HS-5 (cell line): ENCODE data around the gene UBE2Z.
"Not testable (repeated sequence)": the region's sequence is repeated elsewhere in the genome, so short reads cannot be mapped to it uniquely, and the experiment has no call there.

Experiments used
- DNase-seq: peaks from one replicate; pipeline ENCODE4 v3.0.0-alpha.2; 2012; ENCODE audit warnings: low read depth

UBE2Z gene

DNA sequence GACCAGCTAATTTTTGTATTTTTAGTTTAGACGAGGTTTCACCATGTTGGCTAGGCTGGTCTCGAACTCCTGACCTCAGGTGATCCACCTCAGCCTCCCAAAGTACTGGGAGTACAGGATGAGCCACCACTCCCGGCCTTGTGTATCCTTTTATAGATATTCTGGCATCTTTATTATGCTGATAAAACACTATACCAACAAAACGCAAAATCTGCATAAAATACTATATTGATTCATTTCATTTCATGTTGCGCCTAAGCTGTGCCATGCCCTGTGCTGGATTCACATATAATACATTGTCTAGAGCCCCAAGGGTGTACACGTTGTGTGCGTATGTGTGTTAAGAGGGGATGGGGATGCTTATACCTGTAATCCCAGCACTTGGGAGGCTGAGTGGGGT is 3.8 kb upstream of the UBE2Z start:
- no peak for DNase-seq

DNA sequence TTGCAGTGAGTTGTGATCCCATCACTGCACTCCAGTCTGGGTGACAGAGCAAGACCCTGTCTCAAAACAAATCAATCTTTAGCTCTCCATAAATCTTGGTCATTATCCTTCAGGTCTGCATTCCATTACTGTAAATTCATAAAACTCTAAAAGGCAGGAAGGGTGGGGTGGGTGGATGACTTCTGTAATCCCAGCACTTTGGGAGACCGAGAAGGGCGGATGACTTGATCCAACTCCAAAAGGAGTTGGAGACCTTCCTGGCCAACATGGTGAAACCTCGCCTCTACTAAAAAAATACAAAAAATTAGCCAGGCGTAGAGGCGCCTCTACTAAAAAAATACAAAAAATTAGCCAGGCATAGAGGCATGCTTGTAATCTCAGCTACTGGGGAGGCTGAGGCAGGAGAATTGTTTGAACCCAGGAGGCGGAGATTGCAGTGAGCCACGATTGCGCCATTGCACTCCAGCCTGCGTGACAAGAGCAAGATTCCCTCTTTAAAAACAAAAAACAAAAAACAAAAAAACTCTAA is 2.2 kb upstream of the UBE2Z start:
- no peak for DNase-seq

DNA sequence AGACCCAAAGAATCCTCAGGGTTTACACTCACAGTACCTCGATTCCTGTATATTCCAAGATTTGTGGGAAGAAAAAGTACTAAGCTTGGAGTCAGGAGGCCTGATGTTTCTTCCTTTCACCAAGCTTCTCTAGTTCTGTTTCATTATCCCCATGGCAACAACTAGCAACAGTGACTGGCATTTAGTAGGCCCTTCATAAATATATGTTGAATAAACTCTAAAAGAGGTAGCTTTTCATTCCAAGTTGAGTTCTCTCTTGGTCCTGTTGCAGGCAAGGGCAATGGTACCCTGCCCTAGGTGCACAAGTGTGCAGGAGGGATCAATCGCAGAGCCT is 527 bp upstream of the UBE2Z start:
- no peak for DNase-seq

DNA sequence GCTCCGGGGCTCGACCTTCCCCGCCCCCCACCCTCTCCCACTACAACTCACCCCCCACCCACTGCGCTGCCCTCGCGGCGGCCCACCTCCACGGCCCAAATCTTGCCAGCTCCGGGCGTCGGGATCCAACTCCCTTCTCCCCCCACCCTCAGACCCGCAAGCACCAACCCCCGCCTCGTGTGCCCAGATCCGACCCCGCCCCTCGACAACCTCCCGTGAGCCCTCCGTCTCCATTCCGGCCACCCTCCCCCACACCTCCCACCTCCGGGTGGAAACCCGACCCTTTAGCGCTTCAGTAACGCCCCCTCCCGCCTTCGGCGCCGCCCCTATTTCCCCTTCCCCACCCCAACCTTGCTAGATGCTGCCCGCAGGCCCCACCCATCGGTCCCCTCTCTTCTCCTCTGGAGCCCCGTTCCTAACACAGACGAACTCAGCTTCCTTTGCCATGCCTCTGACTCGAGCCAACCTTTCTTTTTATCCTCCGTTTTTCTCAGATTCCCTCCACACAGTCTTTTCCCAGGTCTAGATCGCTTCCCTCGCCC is 717 bp downstream of the UBE2Z start:
- DNase-seq = peak; percentile 52

DNA sequence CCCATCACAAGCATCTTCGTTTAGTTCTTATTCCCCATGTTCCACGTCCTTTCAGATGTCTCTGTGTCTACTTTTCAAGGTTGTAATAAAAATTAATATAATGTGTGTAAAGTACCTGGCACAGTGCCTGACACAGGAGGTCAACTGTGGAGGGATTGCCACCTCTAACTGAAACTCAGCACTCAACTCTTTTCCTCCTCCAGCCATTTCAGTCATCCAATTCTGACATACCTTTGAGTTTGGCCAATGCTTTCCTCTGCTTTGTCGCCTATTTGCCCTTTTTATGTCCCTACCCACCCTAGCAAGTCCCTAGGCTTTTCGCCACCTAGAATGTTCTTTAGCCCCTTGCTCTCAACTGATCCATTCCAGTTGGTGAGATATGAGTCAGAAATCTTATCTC is 1.6 kb downstream of the UBE2Z start:
- DNase-seq = no peak

DNA sequence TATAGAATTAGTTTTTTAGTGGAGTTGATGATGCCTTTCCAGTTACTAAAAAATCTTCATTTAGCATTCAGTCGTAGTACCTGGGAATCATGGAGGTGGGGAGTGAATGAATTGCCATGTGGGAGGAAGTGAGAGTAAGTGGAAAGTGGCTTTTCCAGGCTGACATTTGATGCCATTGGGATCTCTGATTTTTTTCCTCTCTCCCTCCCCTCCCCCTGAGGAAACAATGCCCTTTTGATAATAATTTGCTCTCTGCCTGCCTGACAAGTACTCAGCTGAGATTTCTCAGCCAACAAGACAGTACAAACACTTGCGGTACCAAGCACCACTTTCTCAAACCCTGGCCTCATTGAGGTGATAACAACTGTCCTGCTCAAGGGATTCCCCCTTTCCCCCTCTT is 2.2 kb downstream of the UBE2Z start:
- no peak for DNase-seq

DNA sequence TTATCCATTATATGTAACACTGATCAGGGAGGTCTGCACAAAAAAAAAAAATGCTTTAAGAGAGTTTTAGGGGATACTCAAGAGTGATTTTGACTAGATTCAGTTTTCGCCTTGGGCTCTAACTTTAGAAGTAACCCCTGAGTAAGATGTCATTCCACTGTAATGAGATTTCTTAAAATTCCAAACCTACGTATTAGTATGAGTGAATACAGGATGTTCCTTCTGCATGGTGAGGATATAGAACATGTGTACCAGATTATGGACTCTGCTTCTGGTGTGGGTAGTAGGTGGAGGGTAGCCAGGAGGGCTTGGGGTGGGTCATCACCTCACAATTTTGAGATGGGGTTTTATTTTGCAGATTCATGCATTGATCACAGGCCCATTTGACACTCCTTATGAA is 4.3 kb downstream of the UBE2Z start:
- DNase-seq = no peak

DNA sequence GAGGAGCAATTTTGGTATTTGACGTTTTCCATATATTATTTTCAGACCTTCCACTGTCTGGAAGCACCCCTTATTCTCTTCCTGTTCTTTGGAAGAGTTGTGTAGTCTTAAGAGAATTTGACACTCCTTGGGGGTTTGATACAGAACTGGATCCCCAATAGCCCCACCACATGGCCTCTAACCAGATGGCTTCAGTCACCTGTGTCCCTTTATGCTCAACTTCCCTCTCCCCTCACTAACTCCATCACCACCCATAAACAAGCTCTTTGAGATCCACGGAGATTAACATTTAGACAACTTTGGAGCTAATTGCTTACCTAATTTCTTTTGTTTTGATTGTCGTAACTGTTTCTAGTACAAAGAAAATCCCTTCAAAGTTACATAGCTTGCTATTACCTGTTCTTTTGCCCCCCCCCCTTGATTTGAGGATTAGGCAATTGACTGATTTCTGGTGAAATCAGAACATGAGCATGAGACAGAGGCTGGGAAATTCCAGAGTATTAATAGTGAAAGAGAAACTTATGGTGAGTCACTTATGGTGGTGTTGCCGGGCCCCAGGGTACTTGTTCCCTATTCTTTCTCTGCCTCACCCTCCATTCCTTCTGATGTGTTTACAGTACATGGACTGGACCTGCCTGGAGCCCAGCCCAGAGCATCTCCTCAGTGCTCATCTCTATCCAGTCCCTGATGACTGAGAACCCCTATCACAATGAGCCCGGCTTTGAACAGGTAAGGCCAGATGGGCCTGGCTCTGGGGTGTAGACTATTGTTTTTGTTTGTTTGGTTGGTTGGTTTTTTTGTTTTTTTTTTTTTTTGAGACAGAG is 7.5 kb downstream of the UBE2Z start:
- DNase-seq = peak; percentile 66

DNA sequence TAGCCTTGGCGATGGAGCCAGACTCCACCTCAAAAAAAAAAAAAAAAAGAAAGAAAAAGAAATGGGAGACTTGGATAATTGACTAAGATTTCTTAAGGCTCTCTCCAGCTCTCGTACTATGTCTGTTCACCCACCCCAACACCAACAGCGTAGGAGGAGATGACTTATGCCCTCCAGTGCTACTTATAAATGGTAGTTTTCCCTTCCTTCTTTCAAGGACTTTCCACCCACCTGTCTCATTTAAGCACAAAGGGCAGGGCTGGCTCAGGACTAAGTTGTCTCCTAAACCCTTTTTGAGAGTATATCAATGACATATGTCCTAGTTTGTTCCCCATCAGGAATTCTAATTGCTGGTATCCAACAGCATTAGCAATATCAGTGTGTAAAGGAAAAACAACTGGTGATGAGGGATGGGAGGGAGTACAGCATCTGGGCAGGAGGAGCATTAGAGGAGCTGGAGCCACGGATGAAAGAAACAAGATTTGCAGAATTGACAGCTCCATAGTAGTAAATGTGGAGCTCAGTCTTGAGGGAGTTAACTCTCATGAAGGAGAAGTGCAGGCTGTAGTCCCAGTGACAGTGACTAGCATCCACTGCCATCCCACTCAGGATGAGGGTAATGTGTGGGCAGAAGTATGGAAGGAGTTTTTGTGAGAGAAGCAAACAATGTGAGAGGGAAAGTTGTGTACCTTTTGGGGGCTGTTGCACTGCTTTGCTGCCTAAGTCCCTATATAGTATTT is 17.2 kb downstream of the UBE2Z start:
- DNase-seq = no peak

DNA sequence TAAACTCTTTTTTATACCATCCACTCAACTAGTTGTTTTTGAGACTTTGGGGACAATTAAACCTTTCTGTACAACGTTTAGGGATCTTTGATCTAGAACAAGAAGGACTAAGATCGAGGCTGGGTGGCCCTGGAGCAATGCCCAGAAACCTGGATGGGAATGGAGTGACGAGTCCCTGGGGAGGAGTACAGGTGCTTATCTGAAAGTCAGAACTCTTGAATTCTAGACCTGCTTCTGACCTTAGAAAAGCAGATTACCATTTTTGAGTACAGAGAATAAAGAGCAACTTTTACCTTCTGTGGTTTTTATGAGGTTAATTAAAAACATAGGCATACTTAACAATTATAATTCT is 17.8 kb downstream of the UBE2Z start:
- no peak for DNase-seq

DNA sequence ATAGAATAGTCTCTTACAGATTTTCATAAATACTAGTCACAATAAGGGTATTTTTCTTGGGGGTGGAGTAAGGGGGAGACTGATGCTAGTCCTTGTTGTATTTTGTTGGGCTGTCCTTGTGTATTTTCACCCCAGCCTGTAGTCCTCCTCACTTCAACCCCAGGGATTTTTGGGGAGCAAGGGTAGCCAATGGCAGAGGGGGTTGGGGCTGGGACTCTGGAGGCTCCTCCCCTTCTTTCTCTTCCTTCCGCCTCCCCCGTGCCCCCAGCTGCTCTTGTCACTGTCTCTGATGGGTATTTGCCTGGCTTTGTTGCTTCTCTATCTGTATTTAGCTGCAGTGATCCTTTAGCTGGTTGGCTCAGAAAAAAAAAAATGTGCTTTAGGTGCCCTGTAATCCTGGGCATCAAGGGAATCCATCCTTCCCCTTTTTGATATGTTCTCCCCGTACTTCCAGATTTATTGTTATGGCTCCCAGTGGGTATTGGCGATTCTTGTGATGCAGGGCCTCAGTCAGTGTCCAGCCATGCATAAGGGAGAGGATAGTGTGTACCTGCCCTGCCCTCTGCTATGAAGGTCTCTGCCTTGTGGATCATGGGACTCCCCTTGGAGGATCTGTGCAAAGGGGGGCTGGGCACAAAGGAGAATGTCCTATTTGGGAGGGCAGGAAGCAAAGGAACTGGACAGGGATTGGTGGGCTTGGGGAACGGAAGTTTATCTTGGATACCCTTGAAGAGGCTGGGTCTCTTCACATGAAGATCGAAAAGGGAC is 20.0 kb downstream of the UBE2Z start:
- DNase-seq = no peak

DNA sequence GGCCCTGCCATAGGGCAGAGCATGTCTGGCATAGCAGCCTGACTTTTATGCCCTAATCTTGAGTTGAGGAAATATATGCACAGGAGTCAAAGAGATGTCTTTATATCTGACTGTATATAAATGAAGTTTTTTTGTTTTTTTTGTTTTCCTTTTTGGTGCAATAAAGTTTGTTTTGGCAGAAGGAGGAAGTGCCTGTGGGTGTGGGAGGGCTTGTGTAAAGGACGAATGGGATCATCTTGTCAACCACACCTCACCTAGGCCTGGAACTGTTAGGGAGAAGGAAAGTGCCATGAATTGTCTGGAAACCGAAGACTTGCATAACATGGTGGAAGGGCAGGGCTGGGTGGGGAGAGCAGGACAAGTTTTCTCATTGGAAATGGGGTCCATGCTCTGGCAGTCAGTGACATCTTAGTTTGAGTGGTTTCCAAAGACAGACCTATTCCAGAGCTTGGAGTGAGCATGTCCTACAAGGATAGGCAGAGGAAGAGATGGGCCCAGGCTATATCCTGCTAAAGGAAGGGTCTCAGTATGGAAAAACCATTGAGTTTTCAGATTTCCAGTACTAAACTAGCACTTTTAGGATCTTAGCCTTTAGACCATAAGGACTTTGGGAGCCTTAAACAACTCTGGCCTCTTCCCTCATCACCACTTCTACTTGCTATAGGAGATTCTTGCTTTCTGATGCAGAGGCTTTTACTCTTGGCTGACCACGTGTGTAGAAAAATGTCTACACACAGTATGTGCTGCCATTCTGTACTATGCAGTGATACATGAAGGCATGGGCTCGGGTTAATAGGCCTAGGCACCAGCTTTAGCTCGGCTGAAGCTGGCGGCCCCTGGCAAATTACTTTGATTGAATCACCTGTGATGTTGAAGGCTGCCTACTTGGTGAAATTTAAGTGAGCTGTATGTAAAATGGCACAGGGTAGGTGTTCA is 20.9 kb downstream of the UBE2Z start:
- no peak for DNase-seq

DNA sequence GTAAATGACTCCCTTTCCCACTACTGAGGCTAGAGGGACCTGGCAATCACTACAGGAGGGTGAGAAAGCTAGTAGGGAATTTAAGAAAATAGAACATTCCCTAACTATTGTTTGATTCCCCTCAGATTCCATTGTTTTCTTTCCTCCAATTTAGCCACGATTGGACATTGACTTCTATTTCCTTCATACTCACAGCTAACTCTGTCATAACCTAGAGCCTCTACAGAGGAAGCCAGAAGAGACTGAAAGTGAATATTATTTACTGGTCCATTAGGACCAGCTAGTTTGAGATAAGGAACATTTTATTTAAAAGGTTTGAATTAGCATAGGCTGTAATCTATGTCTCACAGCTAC is 21.6 kb downstream of the UBE2Z start:
- DNase-seq = no peak

DNA sequence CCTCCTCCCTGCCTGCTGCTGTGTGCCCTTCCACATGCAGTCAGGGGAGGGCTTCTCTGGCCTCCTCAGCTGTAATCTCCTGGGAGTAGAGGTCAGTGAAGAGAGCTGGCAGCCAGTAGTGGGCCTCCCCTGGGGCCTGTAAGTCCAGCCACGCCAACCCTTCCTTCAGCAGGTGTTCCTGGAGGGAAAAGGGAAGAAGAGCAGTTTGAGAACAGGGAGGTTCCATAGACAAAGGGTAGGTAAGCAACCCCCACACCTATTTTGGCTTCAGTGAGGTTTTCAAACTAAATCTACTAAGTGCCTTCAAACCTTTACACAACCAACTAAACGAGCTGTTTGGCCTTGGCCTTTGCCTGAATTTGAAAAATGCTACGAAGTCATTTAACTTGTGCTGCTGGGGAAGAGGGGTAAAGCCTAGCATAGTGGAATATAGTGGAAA is 22.2 kb downstream of the UBE2Z start:
- no peak for DNase-seq

DNA sequence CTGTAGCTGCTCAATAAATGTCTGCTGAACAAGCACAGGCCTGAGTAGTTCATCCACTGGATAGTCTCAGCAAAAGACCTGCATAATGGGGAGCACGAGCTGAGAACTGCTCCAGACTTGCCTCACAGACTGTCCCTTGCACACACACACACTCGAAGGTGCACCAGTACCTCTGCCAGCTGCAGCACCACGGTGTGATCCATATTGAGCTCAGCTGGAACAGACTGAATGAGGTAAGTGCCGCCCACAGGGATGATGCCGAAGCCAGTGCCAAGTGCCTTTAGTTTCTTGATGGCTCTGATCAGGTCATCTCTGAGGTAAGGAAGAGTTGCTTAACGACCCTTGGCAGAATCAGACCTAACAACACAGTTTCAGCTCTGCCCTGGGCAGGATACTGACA is 24.8 kb downstream of the UBE2Z start:
- DNase-seq = no peak

DNA sequence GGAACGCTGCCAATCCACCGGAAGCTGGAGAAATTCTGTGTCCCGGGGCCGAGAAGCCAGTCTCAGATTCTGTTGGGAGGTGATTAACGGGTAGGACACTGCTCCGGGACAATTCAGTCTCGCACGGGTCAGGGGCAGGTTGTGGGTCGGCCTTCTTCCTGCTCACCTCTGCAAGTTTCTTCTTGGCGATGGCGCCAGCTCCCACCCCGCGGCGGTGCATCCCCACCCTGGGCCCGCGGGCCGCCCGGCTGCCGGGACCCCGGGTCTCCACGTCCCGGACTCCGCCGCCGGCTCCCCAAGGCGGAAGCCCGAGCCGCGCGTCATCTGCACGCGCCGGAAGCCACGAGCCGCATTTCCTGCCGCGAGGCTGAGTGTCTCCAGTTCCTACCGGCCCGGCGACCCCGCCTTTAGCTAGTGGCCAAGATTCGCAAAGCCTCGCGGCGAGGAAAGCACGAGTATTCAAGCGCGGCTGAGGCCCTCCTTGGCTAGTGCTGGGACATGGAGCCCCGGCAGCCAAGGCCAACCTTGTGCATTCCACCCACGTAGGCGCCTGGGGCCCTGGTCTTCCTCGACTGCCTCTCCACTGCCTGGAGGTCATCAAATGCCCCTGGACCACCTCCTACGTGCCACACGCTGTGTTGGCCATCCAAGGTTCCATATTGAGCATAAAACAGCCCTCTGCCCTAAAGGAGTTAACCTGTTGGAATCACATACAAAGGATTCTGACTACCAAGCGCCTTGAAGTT is 36.5 kb downstream of the UBE2Z start, which contains the start of gene SNF8:
SNF8 (minus strand) TSS at position 328 of the 746 bp plus-strand sequence; CDS start at position 220, 108 bp downstream.
- DNase-seq = peak; percentile 64

DNA sequence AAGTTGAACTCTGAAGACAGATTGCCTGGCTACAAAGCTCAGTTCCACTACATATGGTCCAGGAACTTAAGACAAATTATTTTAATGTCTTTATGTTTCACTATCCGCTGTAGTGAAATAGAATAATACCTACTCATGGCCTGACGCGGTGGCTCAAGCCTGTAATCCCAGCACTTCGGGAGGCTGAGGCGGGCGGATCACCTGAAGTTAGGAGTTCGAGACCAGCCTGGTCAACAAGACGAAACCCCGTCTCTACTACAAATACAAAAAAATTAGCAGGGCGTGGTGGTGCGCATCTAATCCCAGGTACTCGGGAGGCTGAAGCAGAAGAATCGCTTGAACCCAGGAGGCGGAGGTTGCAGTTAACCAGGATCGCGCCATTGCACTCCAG is 37.0 kb downstream of the UBE2Z start:
- not testable (repeated sequence) for DNase-seq

DNA sequence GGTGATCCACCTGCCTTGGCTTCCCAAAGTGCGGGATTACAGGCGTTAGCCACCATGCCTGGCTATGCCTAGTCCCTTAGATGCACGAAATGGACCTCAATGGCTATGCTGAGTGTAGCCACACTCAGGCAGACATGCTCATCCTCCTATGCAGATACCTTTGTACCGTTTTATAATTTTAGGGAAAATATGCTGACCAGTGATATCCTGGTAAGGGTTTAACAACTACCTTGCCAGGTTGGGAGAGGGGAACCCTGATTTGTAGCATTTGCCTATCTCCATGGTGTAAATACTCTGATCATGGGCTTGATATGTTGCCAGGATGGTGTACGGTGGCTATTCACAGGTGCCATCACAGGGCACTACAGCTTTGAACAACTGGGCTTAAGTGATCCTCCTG is 43.4 kb downstream of the UBE2Z start:
- no peak for DNase-seq

DNA sequence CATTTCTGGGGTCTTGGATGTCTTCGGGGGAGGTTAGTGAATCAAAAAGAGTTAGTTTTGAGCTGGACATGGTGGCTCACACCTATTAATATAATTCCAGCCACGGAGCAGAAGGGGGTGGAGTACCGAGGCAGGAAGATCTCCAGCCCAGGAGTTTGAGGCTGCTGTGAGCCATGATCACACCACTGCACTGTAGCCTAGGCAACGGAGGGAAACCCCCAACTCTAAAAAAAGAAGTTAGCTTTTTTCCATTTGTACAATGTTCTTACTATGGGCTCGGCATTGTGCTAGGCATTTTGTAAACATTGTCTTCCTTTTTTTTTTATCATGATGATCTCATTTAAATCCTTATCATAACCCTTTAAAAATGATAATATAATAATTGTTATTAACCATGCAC is 44.7 kb downstream of the UBE2Z start:
- DNase-seq = no peak

DNA sequence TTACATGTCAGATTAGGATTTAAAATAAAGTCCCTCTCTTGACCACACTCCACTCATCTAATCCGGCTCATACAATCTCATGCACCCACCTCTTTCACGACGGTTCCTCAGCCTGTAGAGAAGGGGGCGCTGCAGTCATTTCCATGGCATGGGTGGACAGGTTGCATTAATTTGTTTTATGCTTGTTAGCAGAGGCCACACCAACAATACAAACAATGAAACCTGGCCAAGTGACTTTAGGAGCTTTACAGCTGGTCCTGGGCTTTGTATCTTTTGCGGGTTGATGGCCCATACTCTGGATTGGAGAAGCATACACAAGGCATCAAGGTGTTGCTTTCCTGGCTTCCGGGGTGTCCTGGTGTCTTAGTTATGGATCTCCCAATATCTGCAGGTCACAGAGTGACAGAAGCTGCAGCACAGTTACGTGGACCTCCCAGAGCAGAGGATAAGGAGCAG is 46.1 kb downstream of the UBE2Z start:
- no peak for DNase-seq
